HG03135 (cell line): Measurements from ENCODE around the gene GCHFR.

ENCODE experiments used
- ATAC-seq: cut with Tn5 transposase; IDR thresholded peaks from one replicate; pipeline ENCODE4 v1.9.1; 2021; ENCODE audit warnings: mild to moderate bottlenecking, moderate library complexity; ENCODE audit not compliant: unreplicated experiment

GCHFR gene

DNA sequence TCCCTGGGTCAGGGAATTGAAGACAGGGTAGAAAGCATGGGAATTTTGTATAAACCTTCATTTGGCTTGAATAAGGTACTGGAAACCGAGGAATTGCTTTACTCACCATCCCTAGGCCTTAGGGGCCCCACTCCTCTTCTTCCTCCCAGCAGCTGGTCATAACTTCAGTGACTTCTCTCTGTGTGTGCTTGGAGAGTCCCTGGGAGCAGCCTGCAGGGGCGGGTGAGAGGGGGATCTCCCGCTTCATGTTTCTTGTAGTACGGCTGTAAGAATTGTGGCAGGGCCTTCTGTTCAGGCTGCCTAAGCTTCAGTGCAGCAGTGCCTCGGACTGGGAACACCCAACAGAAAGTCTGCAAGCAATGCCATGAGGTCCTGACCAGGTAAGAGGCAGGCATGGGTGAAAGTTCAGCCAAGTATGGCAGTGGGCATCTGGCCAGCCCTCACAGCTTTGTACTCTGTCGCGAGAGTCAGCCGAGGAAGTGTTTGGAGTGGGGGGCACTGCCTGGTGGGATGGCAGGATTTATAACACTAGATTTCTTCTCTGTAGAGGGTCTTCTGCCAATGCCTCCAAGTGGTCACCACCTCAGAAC is 45.1 kb downstream of the GCHFR start:
- no peak for ATAC-seq

DNA sequence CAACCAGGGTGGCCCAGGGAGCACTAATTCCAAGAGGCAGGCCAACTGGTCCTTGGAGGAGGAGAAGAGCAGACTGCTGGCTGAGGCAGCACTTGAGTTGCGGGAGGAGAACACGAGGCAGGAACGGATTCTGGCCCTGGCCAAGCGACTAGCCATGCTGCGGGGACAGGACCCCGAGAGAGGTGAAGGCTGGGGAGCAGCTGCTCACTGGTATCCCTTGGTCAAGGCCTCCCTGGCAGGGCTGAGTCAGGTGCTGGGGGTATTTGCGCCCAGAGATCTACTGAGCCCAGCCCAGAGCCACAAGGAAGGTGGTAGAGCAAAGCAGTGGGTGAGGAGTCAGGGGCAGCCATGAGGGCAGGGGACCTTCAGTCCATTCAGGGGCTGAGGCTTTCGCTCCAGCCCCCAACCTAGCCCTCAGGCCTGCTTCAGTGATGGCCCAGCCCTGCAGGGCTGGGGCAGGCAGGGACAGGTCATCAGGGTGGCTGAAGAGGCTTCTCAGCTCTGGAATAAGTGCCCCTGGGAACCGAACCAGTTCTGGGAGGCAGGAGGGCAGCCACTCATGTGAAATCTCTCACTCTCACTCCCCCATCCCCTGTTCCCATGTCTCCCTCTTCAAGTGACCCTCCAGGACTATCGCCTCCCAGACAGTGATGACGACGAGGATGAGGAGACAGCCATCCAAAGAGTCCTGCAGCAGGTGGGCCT is 49.0 kb downstream of the GCHFR start:
- no peak for ATAC-seq

DNA sequence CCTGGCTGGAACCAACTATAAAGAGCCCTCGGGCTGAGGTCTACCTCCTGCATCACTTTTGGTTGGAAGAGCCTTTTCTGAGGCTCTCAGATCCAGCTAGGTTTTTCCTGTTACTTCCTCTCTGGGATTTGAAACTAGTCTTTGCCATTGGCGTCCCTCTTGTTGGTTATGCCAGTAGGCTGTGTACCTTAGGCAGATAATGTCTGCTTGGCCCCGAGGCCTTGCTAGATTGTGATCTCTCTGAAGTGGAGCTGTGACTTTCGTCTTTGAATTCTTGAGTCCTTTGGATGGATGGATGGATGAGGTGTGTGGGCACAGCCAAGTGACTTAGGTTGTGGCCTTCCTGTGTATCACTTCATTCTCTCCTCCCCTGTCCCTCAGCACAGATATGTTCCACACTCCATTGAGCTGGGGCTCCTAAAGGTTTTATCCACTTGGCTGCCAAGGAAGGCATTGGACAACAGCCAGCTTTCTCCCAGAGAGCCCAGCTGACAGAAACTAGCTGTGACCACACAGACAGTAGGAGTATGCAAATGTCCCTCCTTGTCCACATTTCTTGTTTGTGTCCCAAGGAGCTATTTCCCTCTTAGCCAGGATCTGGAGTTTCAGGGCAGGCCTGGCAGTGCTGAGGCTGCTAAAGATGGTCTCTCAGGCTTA is 51.3 kb downstream of the GCHFR start:
- ATAC-seq, result no peak
